A673 (cell line): ENCODE results near the gene POLR2M. TPM values are rescaled to one million over a fixed set of nuclear protein-coding genes. Genes with fewer than 3 reads are reported as not detected.

Source experiments
- BruUV-seq: library from RNA; stranded (reverse); fragments of 400-500 nt; replicated peaks from 2 replicates; lab custom pipeline; 2021; lab: Mats Ljungman, UMichigan
- CTCF ChIA-PET: fragments of 300-600 bp; sonication (Branson Sonifier 250); formaldehyde crosslinking; loops from one replicate; lab custom pipeline; 2022; ENCODE audit warnings: antibody characterized with exemption; lab: Charles Lee
- POLR2A ChIA-PET: fragments of 300-600 bp; sonication (Branson Sonifier 250); formaldehyde crosslinking; loops from one replicate; lab custom pipeline; 2022; ENCODE audit warnings: antibody characterized with exemption; ENCODE audit not compliant: low non-redundant PET; lab: Charles Lee
- DNase-seq: peaks from one replicate; pipeline ENCODE4 v3.0.0-alpha.2; 2015; ENCODE audit warnings: low spot score
- H3K27ac ChIP-seq: fragments of 200-600 bp; sonication (generic); 2 replicates; pipeline ENCODE4 v1.5.1; 2016; ENCODE audit warnings: mixed run types, low read depth, mild to moderate bottlenecking, mixed read lengths, antibody characterized with exemption, low read length; ENCODE audit not compliant: poor library complexity, severe bottlenecking
- H3K27me3 ChIP-seq: fragments of 200-600 bp; sonication (generic); replicated peaks from 2 replicates; pipeline ENCODE4 v1.6.1; 2017; ENCODE audit warnings: mixed run types, low read depth, mild to moderate bottlenecking, mixed read lengths, antibody characterized with exemption, low read length; ENCODE audit not compliant: insufficient read depth, poor library complexity
- H3K36me3 ChIP-seq: fragments of 200-600 bp; sonication (generic); 2 replicates; pipeline ENCODE4 v1.6.1; 2016; ENCODE audit warnings: mixed run types, mild to moderate bottlenecking, mixed read lengths, antibody characterized with exemption, low read length; ENCODE audit not compliant: insufficient read depth, poor library complexity, severe bottlenecking
- H3K4me1 ChIP-seq: fragments of 200-600 bp; sonication (generic); 2 replicates; pipeline ENCODE4 v1.6.1; 2017; ENCODE audit warnings: mixed run types, mild to moderate bottlenecking, mixed read lengths, antibody characterized with exemption, low read length; ENCODE audit not compliant: insufficient read depth, poor library complexity, severe bottlenecking
- H3K4me3 ChIP-seq: fragments of 200-600 bp; sonication (generic); 2 replicates; pipeline ENCODE4 v1.5.1; 2016; ENCODE audit warnings: low read depth, mixed run types, mild to moderate bottlenecking, mixed read lengths, low read length; ENCODE audit not compliant: poor library complexity, severe bottlenecking
- H3K9me3 ChIP-seq: fragments of 200-600 bp; sonication (generic); 2 replicates; pipeline ENCODE4 v1.6.1; 2016; ENCODE audit warnings: mixed run types, low read depth, mild to moderate bottlenecking, mixed read lengths, antibody characterized with exemption, low read length; ENCODE audit not compliant: poor library complexity, severe bottlenecking
- CTCF ChIP-seq: fragments of 300-800, 200-600 bp; sonication (generic); conservative IDR thresholded peaks from 2 replicates; pipeline ENCODE4 v1.5.1; 2017; ENCODE audit warnings: low read depth, mild to moderate bottlenecking, antibody characterized with exemption, low read length, moderate library complexity, mixed read lengths
- EZH2 ChIP-seq: fragments of 200-600 bp; sonication (generic); IDR thresholded peaks from 2 replicates; pipeline ENCODE4 v1.6.1; 2017; ENCODE audit warnings: borderline replicate concordance, low read depth, mild to moderate bottlenecking, mixed read lengths, antibody characterized with exemption, low read length; ENCODE audit not compliant: poor library complexity, severe bottlenecking
- intact Hi-C: fragments of 100-400 bp; cut with micrococcal nuclease; formaldehyde crosslinking; loops from one replicate; pipeline ENCODE4 v1.10.0; 2022; ENCODE audit not compliant: unreplicated experiment
- total RNA-seq: library from RNA; stranded (reverse); gene quantifications from 2 replicates; pipeline ENCODE4 v1.2.3, GENCODE V29; 2021

POLR2M gene
- total RNA-seq, 1 experiment from 2014 or later = 115 TPM

DNA sequence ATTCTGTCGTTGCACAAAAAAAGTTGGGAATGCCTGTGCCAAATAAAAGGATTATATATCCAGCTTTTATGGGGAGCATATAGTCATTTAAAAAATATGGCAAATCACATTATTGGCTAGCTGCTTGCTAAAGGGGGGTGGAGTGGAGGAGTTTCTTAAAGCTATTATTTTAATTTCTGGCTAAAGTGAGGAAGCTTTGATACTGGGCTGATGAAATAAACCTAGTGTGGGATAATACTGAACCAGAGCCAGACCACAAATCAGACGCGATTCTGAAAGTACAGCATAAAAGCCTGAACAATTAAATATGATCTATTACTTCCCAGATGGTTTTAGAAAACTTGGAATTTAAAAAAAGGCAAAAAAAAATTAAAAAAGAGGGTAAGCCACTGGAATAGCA, 14.4 kb downstream of the POLR2M start:
- BruUV-seq = no TSS peak
- Histone ChIP-seq H3K9me3 (peaks cover 5% of the 10 kb centered on the region), H3K4me3 (no peak overlapping the region), H3K27me3 (no peaks in the 10 kb centered on the region), H3K4me1 (peaks cover 6% of the 10 kb centered on the region), H3K36me3 (peaks cover 12% of the 10 kb centered on the region), H3K27ac (no peak overlapping the region)
- no peak for DNase-seq
- POLR2A ChIA-PET = no interaction called here
- intact Hi-C loops = no loop called here
- CTCF ChIA-PET = interaction anchor here (1.1 kb wide), 1 partner anchor 12 kb away, joined by 3 read pairs; no protein-coding TSS in a partner anchor
- no peak for TF ChIP-seq CTCF
- no peak for TF ChIP-seq EZH2

GRCh38 chr15:57726411-57726810, 19.9 kb downstream of the POLR2M start:
- Histone ChIP-seq H3K27me3 (no peaks in the 10 kb centered on the region), H3K4me3 (no peak overlapping the region), H3K36me3 (no peaks in the 10 kb centered on the region), H3K27ac (no peak overlapping the region), H3K4me1 (no peaks in the 10 kb centered on the region), H3K9me3 (peaks cover 5% of the 10 kb centered on the region)
- no peak for DNase-seq
- POLR2A ChIA-PET = no interaction called here
- TF ChIP-seq EZH2 = no peak
- no peak for TF ChIP-seq CTCF
- no TSS peak for BruUV-seq
- CTCF ChIA-PET = no interaction called here
- intact Hi-C loops = no loop called here

- H3K4me1 ChIP-seq = no peaks in the 10 kb centered on the region
- peaks cover 5% of the 10 kb centered on the region for H3K9me3 ChIP-seq
- TF ChIP-seq CTCF (no peak), EZH2 (no peak)
- no peak overlapping the region for H3K27ac ChIP-seq
- ChIA-PET CTCF (no interaction called here), POLR2A (no interaction called here)
- no peaks in the 10 kb centered on the region for H3K36me3 ChIP-seq
- no peak for DNase-seq
- intact Hi-C loops = no loop called here
- BruUV-seq = no TSS peak
- no peak overlapping the region for H3K4me3 ChIP-seq
- H3K27me3 ChIP-seq = no peaks in the 10 kb centered on the region
These were observed 20.5 kb downstream of the POLR2M start for GRCh38 chr15:57727031-57727430.
